ENCODE data around the gene PRIMPOL.

PRIMPOL gene

GRCh38 chr4:184668096-184668495 is 18.6 kb downstream of the PRIMPOL start:
- no peak for DNase-seq (ENCODE audit: low read depth)

GRCh38 chr4:184668511-184669114 is 19.1 kb downstream of the PRIMPOL start:
- DNase-seq (ENCODE audit: low read depth), result no peak

- no peak for DNase-seq (ENCODE audit: low read depth)
Measured at GRCh38 chr4:184669251-184669650, 19.7 kb downstream of the PRIMPOL start.

GRCh38 chr4:184671101-184671500 is 21.6 kb downstream of the PRIMPOL start:
- no peak for DNase-seq (ENCODE audit: low read depth)

- no peak for DNase-seq (ENCODE audit: low read depth)
Measured at GRCh38 chr4:184672741-184673140, 23.2 kb downstream of the PRIMPOL start.

- no peak for DNase-seq (ENCODE audit: low read depth)
Measured at GRCh38 chr4:184674011-184674410, 24.5 kb downstream of the PRIMPOL start.

- no peak for DNase-seq (ENCODE audit: low read depth)
Measured at GRCh38 chr4:184675018-184675417, 25.5 kb downstream of the PRIMPOL start.

GRCh38 chr4:184675821-184676492 is 26.4 kb downstream of the PRIMPOL start:
- DNase-seq (ENCODE audit: low read depth), result no peak

GRCh38 chr4:184680698-184681097 is 31.2 kb downstream of the PRIMPOL start:
- no peak for DNase-seq (ENCODE audit: low read depth)

GRCh38 chr4:184681916-184682315 is 32.4 kb downstream of the PRIMPOL start:
- DNase-seq (ENCODE audit: low read depth), result no peak

- DNase-seq (ENCODE audit: low read depth), result no peak
Measured at GRCh38 chr4:184684491-184685189, 35.1 kb downstream of the PRIMPOL start.

GRCh38 chr4:184688005-184688404 is 38.5 kb downstream of the PRIMPOL start:
- no peak for DNase-seq (ENCODE audit: low read depth)

- DNase-seq (ENCODE audit: low read depth), result no peak
Measured at GRCh38 chr4:184688447-184688846, 38.9 kb downstream of the PRIMPOL start.

GRCh38 chr4:184689681-184690080 is 40.1 kb downstream of the PRIMPOL start:
- no peak for DNase-seq (ENCODE audit: low read depth)

- no peak for DNase-seq (ENCODE audit: low read depth)
Measured at GRCh38 chr4:184693056-184693455, 43.5 kb downstream of the PRIMPOL start.

- DNase-seq (ENCODE audit: low read depth), result no peak
Measured at GRCh38 chr4:184694412-184694956, 44.9 kb downstream of the PRIMPOL start.

- no peak for DNase-seq (ENCODE audit: low read depth)
Measured at GRCh38 chr4:184695178-184695896, 45.8 kb downstream of the PRIMPOL start.

GRCh38 chr4:184697956-184698355 is 48.4 kb downstream of the PRIMPOL start:
- DNase-seq (ENCODE audit: low read depth), result no peak

- DNase-seq (ENCODE audit: low read depth), result no peak
Measured at GRCh38 chr4:184699941-184700340, 50.4 kb downstream of the PRIMPOL start.

- no peak for DNase-seq (ENCODE audit: low read depth)
Measured at GRCh38 chr4:184702114-184702513, 52.6 kb downstream of the PRIMPOL start.

GRCh38 chr4:184705692-184706091 is 56.2 kb downstream of the PRIMPOL start:
- DNase-seq (ENCODE audit: low read depth), result no peak

GRCh38 chr4:184706453-184706852 is 56.9 kb downstream of the PRIMPOL start:
- no peak for DNase-seq (ENCODE audit: low read depth)

Data from stimulated activated CD8-positive, alpha-beta memory T cell treated with anti-CD3 and anti-CD28 coated beads, Interleukin-15, amount 100 ng/mL, for 1 hour (primary cell).